Karpas-422 (cell line): ENCODE results near the gene DOCK2. TPM values are rescaled to one million over a fixed set of nuclear protein-coding genes. Genes with fewer than 3 reads are reported as not detected.

ENCODE experiments used
- DNase-seq: peaks from one replicate; pipeline ENCODE4 v3.0.0-alpha.2; 2015
- H2AFZ ChIP-seq: fragments of 200-600 bp; sonication (generic); 2 replicates; pipeline ENCODE4 v1.6.1; 2014; ENCODE audit warnings: antibody characterized with exemption, low read length, mixed read lengths
- H3K27ac ChIP-seq: fragments of 200-600 bp; sonication (generic); 2 replicates; pipeline ENCODE4 v1.5.1; 2014; ENCODE audit warnings: mild to moderate bottlenecking, low read length, moderate library complexity
- H3K27me3 ChIP-seq: fragments of 200-600 bp; sonication (generic); 2 replicates; pipeline ENCODE4 v1.6.1; 2014; ENCODE audit warnings: low read length, mixed read lengths
- H3K36me3 ChIP-seq: fragments of 200-600 bp; sonication (generic); 2 replicates; pipeline ENCODE4 v1.6.1; 2014; ENCODE audit warnings: low read length, mixed read lengths; ENCODE audit not compliant: insufficient read depth
- H3K4me1 ChIP-seq: fragments of 200-600 bp; sonication (generic); 2 replicates; pipeline ENCODE4 v1.6.1; 2014; ENCODE audit warnings: mild to moderate bottlenecking, low read length, mixed read lengths
- H3K4me2 ChIP-seq: fragments of 200-600 bp; sonication (generic); 2 replicates; pipeline ENCODE4 v1.6.1; 2014; ENCODE audit warnings: low read length, low read depth, mild to moderate bottlenecking; ENCODE audit not compliant: poor library complexity, severe bottlenecking
- H3K4me3 ChIP-seq: fragments of 200-600 bp; sonication (generic); 2 replicates; pipeline ENCODE4 v1.5.1; 2014; ENCODE audit warnings: mild to moderate bottlenecking, antibody characterized with exemption, low read length, mixed read lengths
- H3K79me2 ChIP-seq: fragments of 200-600 bp; sonication (generic); 2 replicates; pipeline ENCODE4 v1.6.1; 2014; ENCODE audit warnings: mild to moderate bottlenecking, low read length, mixed read lengths
- H3K9ac ChIP-seq: fragments of 200-600 bp; sonication (generic); 2 replicates; pipeline ENCODE4 v1.6.0; 2014; ENCODE audit warnings: low read length
- H3K9me2 ChIP-seq: fragments of 200-600 bp; sonication (generic), shearing (Covaris generic); replicated peaks from 2 replicates; pipeline ENCODE4 v1.6.0; 2014; ENCODE audit warnings: mild to moderate bottlenecking, low read length, moderate library complexity; ENCODE audit not compliant: insufficient read depth
- H3K9me3 ChIP-seq: fragments of 300-700, 200-600 bp; sonication (generic); 2 replicates; pipeline ENCODE4 v1.6.1; 2014; ENCODE audit warnings: low read length, mixed read lengths
- H4K20me1 ChIP-seq: fragments of 200-600 bp; sonication (generic); 2 replicates; pipeline ENCODE4 v1.6.1; 2014; ENCODE audit warnings: mild to moderate bottlenecking, antibody characterized with exemption, low read length, low read depth; ENCODE audit not compliant: insufficient read depth
- total RNA-seq: library from RNA; depleted of rRNA; stranded (reverse); fragments of >200 nt; shearing (Covaris generic); gene quantifications from 2 replicates; pipeline ENCODE4 v1.2.3, GENCODE V29; 2014; ENCODE audit warnings: low replicate concordance

The DOCK2 gene
- total RNA-seq, 1 experiment from 2014 or later: 255 TPM

DNA sequence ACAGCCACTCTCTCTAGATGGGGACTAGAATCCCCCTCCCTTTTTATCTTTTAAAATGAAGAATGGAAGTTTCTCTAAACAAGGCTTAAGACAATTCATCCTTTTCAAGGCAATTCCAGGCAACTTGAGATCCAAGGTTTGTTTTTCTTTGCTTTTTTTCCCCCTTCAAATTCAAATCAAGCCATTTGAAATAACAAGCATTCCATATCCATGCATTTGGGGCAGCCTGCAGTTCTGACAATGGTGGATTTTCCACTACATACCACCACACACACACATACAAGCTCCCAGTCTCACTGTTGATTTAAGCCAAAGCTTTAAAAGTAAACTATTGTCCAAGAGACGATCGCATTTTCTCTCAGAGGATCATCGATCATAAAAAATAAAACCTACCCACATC is 342.8 kb downstream of the DOCK2 start:
- H3K9me2 ChIP-seq: no peaks in the 10 kb centered on the region
- 0 out of 2 replicates have a peak, but pooled peaks cover 9% of the 10 kb centered on the region for H3K79me2 ChIP-seq
- peaks cover 9% of the 10 kb centered on the region for H3K36me3 ChIP-seq
- H2AFZ ChIP-seq: no peak overlapping the region
- peak overlapping the region; percentile 33 for H3K9ac ChIP-seq
- no peaks in the 10 kb centered on the region for H4K20me1 ChIP-seq
- H3K4me3 ChIP-seq: peak overlapping the region; percentile 20; the same call in 1 of the 2 replicates
- DNase-seq: no peak
- H3K4me1 ChIP-seq: peaks cover 35% of the 10 kb centered on the region
- no peaks in the 10 kb centered on the region for H3K27me3 ChIP-seq
- peak overlapping the region; percentile 63 for H3K27ac ChIP-seq
- peak overlapping the region; percentile 66 for H3K4me2 ChIP-seq
- no peaks in the 10 kb centered on the region for H3K9me3 ChIP-seq

DNA sequence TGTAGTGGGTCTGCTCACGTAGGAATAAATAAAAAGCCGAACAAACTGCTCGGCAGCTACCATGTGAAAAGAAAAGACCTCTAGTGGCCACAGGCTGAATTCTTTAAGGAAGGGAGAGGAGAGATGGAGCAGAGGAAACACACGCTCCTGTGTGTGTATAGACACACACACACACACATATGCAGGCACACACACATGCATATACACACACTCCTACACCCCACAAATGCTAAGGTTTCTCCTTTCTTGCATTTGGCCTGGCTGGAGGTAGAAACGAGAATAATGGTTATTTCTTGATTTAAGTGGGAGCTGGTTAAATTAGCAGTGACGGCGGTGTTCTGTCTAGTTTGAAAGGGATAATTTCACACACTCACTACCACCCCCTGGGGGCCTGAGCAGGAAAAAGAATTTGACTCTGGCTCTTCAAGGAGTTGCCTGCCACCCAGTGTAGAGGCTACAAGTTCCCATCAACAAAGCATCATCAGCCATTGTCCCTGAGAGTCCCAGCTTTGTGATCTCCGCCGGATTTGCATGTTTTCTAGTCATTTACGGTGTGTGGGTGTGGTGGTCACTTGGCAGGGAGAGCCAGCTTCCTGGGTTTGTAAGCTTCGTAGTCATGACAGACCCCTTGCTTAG is 343.5 kb downstream of the DOCK2 start, which contains the start of gene INSYN2B:
INSYN2B (minus strand) TSS at position 78 of the 636 bp plus-strand sequence. CDS start 96,597 bp downstream, outside the sequence.
- H3K9me2 ChIP-seq: no peaks in the 10 kb centered on the region
- no peaks in the 10 kb centered on the region for H4K20me1 ChIP-seq
- H3K79me2 ChIP-seq: 0 out of 2 replicates have a peak, but pooled peaks cover 9% of the 10 kb centered on the region
- peak; percentile 93 for DNase-seq
- peak within 1 kb of the TSS; percentile 20; the same call in 1 of the 2 replicates for H3K4me3 ChIP-seq
- no peaks in the 10 kb centered on the region for H3K9me3 ChIP-seq
- H2AFZ ChIP-seq: no peak within 1 kb of the TSS
- peaks cover 35% of the 10 kb centered on the region for H3K4me1 ChIP-seq
- H3K27ac ChIP-seq: peak within 1 kb of the TSS; percentile 63
- peak within 1 kb of the TSS; percentile 66 for H3K4me2 ChIP-seq
- H3K36me3 ChIP-seq: peaks cover 10% of the 10 kb centered on the region
- peak within 1 kb of the TSS; percentile 33 for H3K9ac ChIP-seq
- H3K27me3 ChIP-seq: no peaks in the 10 kb centered on the region

DNA sequence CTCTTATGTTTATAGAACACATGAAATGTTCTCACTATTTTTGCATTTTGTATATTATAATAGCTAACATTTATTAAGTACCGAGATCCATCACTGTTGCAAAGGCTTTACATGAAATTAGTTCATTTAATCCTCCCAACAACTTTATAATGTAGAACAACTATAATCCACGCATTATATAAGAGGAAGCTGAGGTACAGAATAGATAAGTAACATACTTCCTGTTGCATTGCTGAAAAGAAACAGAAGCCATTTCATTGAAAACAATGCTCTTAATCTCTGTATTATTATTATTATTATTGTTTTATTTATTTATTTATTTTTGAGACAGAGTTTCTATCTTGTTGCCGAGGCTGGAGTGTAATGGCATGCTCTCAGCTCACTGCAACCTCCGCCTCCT is 351.1 kb downstream of the DOCK2 start:
- Histone ChIP-seq H2AFZ (no peak overlapping the region), H4K20me1 (no peaks in the 10 kb centered on the region), H3K4me3 (no peak overlapping the region), H3K79me2 (no peaks in the 10 kb centered on the region), H3K9me3 (no peaks in the 10 kb centered on the region), H3K27me3 (no peaks in the 10 kb centered on the region), H3K4me1 (peaks cover 11% of the 10 kb centered on the region), H3K9me2 (no peaks in the 10 kb centered on the region), H3K9ac (no peak overlapping the region), H3K36me3 (peaks cover 16% of the 10 kb centered on the region), H3K27ac (no peak overlapping the region), H3K4me2 (no peak overlapping the region)
- DNase-seq: no peak

DNA sequence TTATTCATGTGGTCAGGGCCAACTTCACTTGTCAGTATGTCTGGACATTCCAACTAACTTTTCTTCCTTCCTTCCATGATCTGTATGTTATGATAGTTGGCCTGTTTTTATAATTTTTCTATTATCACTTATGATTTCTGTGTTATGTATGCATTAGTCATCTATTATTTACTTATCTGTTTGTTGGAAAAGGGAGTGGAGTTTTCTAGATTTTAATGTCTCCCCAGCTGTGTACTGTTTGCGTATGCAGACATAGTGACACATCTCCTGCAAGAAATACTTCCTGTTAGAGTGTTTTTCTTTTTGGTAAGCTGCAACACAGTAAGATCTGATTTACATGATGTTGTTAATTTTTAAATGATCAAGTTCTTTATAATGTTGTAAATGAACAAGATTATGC is 351.9 kb downstream of the DOCK2 start:
- DNase-seq: no peak
- Histone ChIP-seq H3K9me2 (no peaks in the 10 kb centered on the region), H3K27ac (no peak overlapping the region), H3K36me3 (peaks cover 14% of the 10 kb centered on the region; the same call in 1 of the 2 replicates), H3K27me3 (no peaks in the 10 kb centered on the region), H4K20me1 (no peaks in the 10 kb centered on the region), H2AFZ (no peak overlapping the region), H3K4me3 (no peak overlapping the region), H3K4me1 (peaks cover 13% of the 10 kb centered on the region), H3K79me2 (no peaks in the 10 kb centered on the region), H3K9ac (no peak overlapping the region), H3K4me2 (no peak overlapping the region), H3K9me3 (no peaks in the 10 kb centered on the region)

DNA sequence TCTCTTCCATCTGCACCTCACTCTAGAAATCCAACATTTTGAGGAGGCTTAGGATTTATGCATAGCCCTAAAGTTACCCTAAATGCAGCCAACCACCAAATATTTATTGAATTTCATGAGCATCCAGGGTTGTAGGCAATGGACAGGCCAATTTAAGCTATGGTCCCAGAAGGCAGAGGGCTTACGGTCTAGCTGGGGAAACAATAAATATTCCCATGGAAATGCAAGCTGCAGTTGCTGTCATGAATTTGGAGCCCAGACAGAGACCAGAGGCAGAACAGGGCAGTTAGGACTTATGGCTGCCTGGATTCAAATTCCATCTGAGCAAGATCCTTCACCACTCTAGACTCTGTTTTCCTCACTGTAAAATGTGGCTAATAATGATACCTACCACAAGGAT is 352.3 kb downstream of the DOCK2 start:
- Histone ChIP-seq H3K9ac (no peak overlapping the region), H3K9me2 (no peaks in the 10 kb centered on the region), H3K4me3 (no peak overlapping the region), H3K4me2 (no peak overlapping the region), H3K79me2 (no peaks in the 10 kb centered on the region), H3K36me3 (peaks cover 14% of the 10 kb centered on the region; the same call in 1 of the 2 replicates), H2AFZ (no peak overlapping the region), H3K27ac (no peak overlapping the region), H3K9me3 (no peaks in the 10 kb centered on the region), H3K4me1 (peaks cover 17% of the 10 kb centered on the region), H3K27me3 (no peaks in the 10 kb centered on the region), H4K20me1 (no peaks in the 10 kb centered on the region)
- DNase-seq: no peak

DNA sequence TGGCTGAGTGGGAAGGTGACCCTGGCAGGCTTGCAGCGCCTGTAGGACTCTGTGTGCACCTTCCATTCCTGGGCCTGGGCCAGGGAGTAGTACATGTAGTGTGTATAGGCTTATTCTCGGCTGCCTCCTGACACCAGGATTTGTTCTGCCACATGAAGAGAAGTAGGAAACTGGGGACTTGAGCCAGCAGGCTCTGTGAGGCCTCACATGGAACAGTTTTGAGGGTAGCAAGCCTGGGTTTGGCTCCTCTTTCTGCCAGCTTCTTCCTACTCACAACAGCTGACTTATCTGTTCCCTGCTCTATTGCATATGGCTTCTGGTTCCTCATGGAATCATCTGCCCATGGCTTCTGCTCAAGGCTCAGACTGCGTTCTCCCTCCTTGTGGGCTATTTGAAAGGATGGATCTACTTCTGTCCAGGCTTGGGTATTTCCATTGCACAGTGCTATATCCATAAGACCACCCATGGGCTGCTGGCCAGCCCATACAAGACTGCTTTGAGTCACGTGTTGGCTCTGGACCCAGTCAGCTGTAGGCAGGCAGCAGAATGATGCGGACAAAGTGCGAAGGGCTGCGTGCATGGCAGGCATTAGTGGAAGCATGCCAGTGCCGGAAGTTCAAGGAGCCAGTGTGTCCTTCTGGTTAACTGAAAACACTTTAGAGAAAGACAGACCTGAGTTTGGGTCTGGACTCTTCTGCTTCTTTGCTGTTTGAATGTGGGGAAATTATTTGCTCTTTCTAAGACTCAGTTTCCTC is 354.2 kb downstream of the DOCK2 start:
- no peaks in the 10 kb centered on the region for H3K27me3 ChIP-seq
- DNase-seq: no peak
- no peaks in the 10 kb centered on the region for H3K79me2 ChIP-seq
- peaks cover 32% of the 10 kb centered on the region for H3K4me1 ChIP-seq
- H3K4me3 ChIP-seq: no peak overlapping the region
- no peaks in the 10 kb centered on the region for H3K9me3 ChIP-seq
- peaks cover 20% of the 10 kb centered on the region; the same call in 1 of the 2 replicates for H3K36me3 ChIP-seq
- H3K4me2 ChIP-seq: no peak overlapping the region
- H3K9ac ChIP-seq: no peak overlapping the region
- H3K27ac ChIP-seq: no peak overlapping the region
- no peaks in the 10 kb centered on the region for H3K9me2 ChIP-seq
- no peak overlapping the region for H2AFZ ChIP-seq
- no peaks in the 10 kb centered on the region for H4K20me1 ChIP-seq

DNA sequence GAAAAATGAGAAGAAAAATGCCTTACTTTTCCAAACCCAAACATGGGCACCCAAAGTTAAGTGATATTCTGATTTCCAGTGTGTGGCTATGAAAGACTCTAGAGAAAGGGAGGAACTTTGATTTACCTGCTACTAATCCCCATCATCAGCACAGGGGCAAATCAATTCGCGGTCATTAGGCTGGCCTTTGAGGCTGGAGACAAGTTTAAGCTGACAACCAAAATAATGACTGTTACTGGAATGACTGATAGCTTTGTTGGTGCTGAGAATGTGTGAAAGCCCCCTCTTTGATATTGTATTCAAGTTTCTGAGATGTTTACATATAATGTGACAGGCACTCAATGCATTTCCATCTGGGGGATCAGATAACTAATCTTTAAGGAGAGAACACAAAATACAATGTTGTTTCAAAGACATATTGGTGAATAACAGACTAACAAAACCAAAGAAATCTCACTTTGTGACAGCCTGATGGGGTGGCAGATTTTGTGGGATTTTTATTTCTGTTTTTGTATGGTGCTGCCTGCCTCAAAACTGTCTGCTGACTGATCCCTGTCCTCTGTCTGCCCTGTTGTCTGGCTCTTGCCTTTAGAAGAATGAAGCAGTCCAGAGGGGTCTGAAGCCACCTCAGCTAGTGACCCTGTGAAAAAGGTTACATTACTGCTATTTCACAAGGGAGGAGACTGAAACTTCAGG is 355.9 kb downstream of the DOCK2 start:
- no peaks in the 10 kb centered on the region for H4K20me1 ChIP-seq
- H3K27ac ChIP-seq: peak overlapping the region; percentile 20; the same call in 1 of the 2 replicates
- H3K9me2 ChIP-seq: no peaks in the 10 kb centered on the region
- H2AFZ ChIP-seq: no peak overlapping the region
- no peak overlapping the region for H3K4me3 ChIP-seq
- H3K36me3 ChIP-seq: peaks cover 14% of the 10 kb centered on the region; the same call in 1 of the 2 replicates
- no peak overlapping the region for H3K9ac ChIP-seq
- H3K79me2 ChIP-seq: no peaks in the 10 kb centered on the region
- no peaks in the 10 kb centered on the region for H3K9me3 ChIP-seq
- no peak overlapping the region for H3K4me2 ChIP-seq
- DNase-seq: no peak
- H3K27me3 ChIP-seq: no peaks in the 10 kb centered on the region
- peaks cover 42% of the 10 kb centered on the region for H3K4me1 ChIP-seq

DNA sequence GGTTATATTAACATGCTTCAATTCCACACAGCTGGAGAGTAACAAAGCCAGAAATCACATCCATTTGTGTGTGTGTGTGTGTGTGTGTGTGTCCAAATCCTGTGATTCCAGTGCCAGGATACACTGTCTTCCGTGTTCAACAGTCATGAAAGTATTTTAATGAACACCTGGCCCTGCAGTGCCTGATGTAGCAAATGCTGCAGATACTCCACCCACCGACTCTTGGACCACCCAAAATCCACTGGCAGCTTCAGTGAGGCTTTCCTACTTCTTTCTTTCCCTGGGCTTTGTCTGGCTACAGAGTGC is 356.4 kb downstream of the DOCK2 start:
- Histone ChIP-seq H3K36me3 (peaks cover 19% of the 10 kb centered on the region; the same call in 1 of the 2 replicates), H4K20me1 (no peaks in the 10 kb centered on the region), H3K9ac (no peak overlapping the region), H3K9me2 (no peaks in the 10 kb centered on the region), H2AFZ (no peak overlapping the region), H3K4me3 (no peak overlapping the region), H3K9me3 (no peaks in the 10 kb centered on the region), H3K4me2 (no peak overlapping the region), H3K79me2 (no peaks in the 10 kb centered on the region), H3K27me3 (no peaks in the 10 kb centered on the region), H3K27ac (peak overlapping the region; percentile 20; the same call in 1 of the 2 replicates), H3K4me1 (peaks cover 47% of the 10 kb centered on the region)
- DNase-seq: no peak
